NCI-H1694 (cell line): ENCODE results near the gene LRRFIP1.

Source experiments
- DNase-seq: peaks from one replicate; lab custom pipeline; 2025; lab: John Stamatoyannopoulos, UW

LRRFIP1 gene

GRCh38 chr2:237704501-237705434 lies 77.4 kb downstream of the LRRFIP1 start:
- DNase-seq = no peak

GRCh38 chr2:237706257-237706656 lies 78.9 kb downstream of the LRRFIP1 start:
- no peak for DNase-seq

- DNase-seq = no peak
Observed at GRCh38 chr2:237708065-237708398, 80.6 kb downstream of the LRRFIP1 start.

GRCh38 chr2:237708491-237708890 lies 81.1 kb downstream of the LRRFIP1 start:
- no peak for DNase-seq

GRCh38 chr2:237708961-237709360 lies 81.6 kb downstream of the LRRFIP1 start:
- no peak for DNase-seq

- DNase-seq = no peak
Observed at GRCh38 chr2:237711458-237712150, 84.2 kb downstream of the LRRFIP1 start.

GRCh38 chr2:237712477-237713377 lies 85.3 kb downstream of the LRRFIP1 start:
- no peak for DNase-seq

- DNase-seq = no peak
Observed at GRCh38 chr2:237714690-237715458, 87.5 kb downstream of the LRRFIP1 start.

GRCh38 chr2:237715459-237715947 lies 88.1 kb downstream of the LRRFIP1 start:
- no peak for DNase-seq

GRCh38 chr2:237716011-237716410 lies 88.6 kb downstream of the LRRFIP1 start:
- no peak for DNase-seq

GRCh38 chr2:237717366-237718276 lies 90.2 kb downstream of the LRRFIP1 start:
- no peak for DNase-seq

GRCh38 chr2:237718277-237718634 lies 90.9 kb downstream of the LRRFIP1 start:
- DNase-seq = no peak

GRCh38 chr2:237720444-237720843 lies 93.1 kb downstream of the LRRFIP1 start:
- DNase-seq = no peak

GRCh38 chr2:237720957-237721356 lies 93.6 kb downstream of the LRRFIP1 start:
- no peak for DNase-seq

GRCh38 chr2:237721458-237721857 lies 94.1 kb downstream of the LRRFIP1 start:
- DNase-seq = no peak

GRCh38 chr2:237722616-237723015 lies 95.2 kb downstream of the LRRFIP1 start:
- DNase-seq = no peak

- DNase-seq = no peak
Observed at GRCh38 chr2:237723023-237723422, 95.6 kb downstream of the LRRFIP1 start.

GRCh38 chr2:237723602-237724001 lies 96.2 kb downstream of the LRRFIP1 start:
- DNase-seq = peak; percentile 78

- DNase-seq = no peak
Observed at GRCh38 chr2:237724811-237725478, 97.6 kb downstream of the LRRFIP1 start.

GRCh38 chr2:237725661-237726060 lies 98.3 kb downstream of the LRRFIP1 start:
- peak; percentile 18 for DNase-seq
